Fibroblast of pulmonary artery (primary cell): Measurements from ENCODE around the gene MPO.

Experiments used
- DNase-seq: peaks from one replicate; pipeline ENCODE4 v3.0.0-alpha.2; 2010; ENCODE audit warnings: low read depth
- H3K4me3 ChIP-seq: replicated peaks from 2 replicates; pipeline ENCODE4 v1.5.1; 2011; ENCODE audit warnings: low read depth, mild to moderate bottlenecking, control low read depth, low read length, moderate library complexity
- TF ChIP-seq, protein P1 (sequence below): IDR thresholded peaks from 2 replicates; pipeline ENCODE4 v1.5.1; 2011; ENCODE audit warnings: mild to moderate bottlenecking, control low read depth, low read length, inconsistent platforms; ENCODE audit errors: missing control alignments

Gene MPO

DNA sequence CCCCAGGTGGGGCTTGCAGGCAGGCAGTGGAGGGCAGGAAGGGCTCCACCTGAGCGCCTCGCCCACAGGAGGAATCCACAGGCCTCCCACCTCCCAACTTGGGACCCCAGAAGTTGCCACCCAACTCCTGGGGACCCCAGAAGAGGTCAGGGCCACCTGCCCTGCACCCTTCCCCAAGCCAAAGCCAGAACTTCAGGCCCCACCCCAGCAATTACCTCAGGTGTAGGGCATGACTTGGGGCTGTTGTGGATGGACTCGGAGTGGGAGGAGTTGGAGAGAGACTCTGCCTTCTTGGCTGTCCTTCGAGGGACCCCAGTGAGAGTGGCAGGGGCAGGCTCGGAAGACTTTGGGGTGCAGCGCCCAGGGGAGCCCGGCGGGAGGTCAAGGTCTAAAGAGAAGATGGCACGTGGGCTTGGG lies 37.3 kb upstream of the MPO start:
- TF ChIP-seq, protein P1, sequence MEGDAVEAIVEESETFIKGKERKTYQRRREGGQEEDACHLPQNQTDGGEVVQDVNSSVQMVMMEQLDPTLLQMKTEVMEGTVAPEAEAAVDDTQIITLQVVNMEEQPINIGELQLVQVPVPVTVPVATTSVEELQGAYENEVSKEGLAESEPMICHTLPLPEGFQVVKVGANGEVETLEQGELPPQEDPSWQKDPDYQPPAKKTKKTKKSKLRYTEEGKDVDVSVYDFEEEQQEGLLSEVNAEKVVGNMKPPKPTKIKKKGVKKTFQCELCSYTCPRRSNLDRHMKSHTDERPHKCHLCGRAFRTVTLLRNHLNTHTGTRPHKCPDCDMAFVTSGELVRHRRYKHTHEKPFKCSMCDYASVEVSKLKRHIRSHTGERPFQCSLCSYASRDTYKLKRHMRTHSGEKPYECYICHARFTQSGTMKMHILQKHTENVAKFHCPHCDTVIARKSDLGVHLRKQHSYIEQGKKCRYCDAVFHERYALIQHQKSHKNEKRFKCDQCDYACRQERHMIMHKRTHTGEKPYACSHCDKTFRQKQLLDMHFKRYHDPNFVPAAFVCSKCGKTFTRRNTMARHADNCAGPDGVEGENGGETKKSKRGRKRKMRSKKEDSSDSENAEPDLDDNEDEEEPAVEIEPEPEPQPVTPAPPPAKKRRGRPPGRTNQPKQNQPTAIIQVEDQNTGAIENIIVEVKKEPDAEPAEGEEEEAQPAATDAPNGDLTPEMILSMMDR, result no peak
- no peak overlapping the region for H3K4me3 ChIP-seq
- no peak for DNase-seq

DNA sequence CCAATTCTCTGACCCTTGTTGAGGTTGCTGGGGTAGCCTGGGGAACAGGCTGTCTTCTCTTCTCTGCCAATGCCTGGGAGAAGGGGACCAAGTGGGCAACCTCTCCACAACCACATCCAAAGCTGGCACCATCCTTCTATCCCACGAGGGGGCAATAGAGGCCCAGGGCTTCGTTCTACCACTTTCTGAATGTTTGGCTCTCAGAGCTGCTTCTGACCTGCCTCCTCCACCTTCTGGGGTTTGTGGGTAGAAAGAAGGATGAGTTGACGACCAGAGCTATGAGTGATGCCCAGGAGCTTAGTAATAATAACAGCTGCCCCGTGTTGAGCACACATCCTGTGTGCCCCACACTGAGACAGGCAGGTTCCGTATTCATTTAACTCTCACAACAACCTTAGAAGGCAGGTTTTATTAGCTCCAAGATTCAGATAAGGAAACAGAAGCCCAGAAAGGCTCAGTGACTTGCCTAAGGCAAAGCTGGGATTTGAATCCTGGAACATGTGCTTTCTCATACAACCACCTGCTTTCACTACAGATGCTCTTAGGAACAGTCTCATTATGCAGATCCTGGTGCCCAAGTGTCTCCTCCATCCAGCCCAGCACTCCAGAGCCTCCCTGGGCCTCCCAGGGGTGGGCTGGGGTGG lies 36.8 kb upstream of the MPO start:
- TF ChIP-seq, protein P1, result peak; percentile 80
- peak; percentile 61 for DNase-seq
- no peak overlapping the region for H3K4me3 ChIP-seq

DNA sequence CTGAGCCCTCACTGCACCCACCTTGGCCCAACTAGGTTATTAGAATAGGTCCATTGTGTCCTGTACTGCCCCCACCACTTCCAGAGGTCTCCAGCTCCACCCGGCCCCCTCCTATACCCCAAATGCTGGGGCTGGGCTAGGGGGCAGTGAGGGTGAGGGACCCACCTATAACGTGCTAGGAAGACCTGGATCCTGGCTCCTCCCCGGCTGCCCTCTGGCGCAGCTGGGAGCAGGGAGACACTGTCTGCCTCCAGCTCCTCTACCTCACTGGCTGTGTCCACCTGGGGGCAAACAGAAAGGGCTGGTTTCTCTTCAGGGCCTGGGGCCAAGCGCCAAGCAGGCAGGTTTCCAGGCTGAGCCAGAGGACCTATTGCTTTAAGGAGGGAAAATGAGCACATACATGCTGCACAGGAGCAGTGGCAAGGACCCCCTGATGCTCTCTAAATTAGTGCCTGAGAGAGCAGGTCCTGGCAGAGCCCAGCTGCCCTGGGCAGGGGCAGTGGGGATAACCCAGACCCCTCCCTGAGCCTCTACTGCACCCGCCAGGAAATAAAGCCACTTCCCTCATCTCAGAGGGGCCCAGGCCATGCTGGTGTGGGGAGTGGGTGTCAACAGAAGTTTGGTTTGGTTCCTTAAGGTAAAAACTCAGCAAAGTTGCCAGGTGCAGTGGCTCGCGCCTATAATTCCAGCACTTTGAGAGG lies 35.7 kb upstream of the MPO start:
- no peak for DNase-seq
- no peak overlapping the region for H3K4me3 ChIP-seq
- TF ChIP-seq, protein P1, result no peak

DNA sequence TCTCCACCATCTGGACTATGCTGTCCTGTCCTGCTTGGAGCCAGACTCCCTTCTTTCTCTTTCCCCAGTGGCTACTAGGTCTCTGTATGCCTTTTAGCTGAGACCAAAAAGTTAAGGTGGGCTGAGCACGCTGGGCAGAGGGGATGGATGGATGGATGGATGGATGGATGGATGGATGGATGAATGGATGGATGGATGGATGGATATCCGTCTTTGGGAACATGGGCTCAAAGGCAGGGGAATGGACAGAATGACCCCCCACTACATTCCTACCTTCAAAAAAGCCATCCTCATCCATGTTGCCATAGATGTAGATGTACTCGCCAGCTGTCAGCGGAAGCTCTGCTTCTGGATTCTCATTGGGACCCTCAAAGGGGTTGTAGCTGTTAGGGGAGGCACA lies 35.0 kb upstream of the MPO start:
- DNase-seq, result no peak
- H3K4me3 ChIP-seq, result no peak overlapping the region
- TF ChIP-seq, protein P1, result no peak

DNA sequence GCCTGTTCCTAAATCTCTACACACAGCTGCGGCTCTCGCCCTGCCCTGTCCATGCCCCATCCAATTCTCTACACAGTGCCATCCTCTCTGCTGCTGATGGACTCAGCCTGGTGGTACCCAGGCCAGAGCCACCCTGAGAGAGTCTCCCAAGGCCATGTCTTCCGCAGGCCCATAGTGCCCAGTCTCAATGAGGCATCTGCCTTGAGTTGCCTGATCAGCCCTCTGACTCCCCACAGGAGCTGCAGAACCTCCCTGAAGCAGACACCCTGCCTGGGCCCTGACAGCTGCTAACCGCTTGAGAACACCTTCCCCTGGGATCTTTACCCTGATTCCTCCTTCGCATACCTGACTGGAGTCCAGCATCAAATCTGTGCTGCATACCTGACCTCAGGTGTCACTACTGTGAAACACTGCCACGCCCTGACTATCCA lies 34.6 kb upstream of the MPO start:
- H3K4me3 ChIP-seq, result no peak overlapping the region
- no peak for DNase-seq
- TF ChIP-seq, protein P1, result no peak

DNA sequence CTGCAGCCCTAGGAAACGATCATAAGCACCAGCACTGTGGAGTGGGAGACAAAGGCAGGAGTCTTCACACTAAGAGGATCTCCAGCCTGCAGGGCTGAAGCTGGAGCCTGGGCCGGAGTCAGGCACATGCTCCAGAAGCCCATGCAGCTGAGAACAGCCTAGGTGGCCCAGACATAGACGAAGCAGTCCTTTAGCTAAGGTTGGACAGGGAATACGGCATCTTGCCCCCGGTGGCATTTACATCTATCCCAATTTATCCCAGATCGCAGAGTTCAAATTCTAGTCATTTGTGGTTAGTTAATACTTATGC lies 33.9 kb upstream of the MPO start:
- H3K4me3 ChIP-seq, result no peak overlapping the region
- TF ChIP-seq, protein P1, result no peak
- DNase-seq, result no peak
